Raji (cell line): ENCODE measurements around the gene CYBC1.

ENCODE experiments used
- POLR2A ChIP-seq: IDR thresholded peaks from 2 replicates; pipeline ENCODE4 v1.6.1; 2011; ENCODE audit warnings: low read depth, low read length, control low read depth; ENCODE audit not compliant: insufficient read depth

Gene CYBC1

DNA sequence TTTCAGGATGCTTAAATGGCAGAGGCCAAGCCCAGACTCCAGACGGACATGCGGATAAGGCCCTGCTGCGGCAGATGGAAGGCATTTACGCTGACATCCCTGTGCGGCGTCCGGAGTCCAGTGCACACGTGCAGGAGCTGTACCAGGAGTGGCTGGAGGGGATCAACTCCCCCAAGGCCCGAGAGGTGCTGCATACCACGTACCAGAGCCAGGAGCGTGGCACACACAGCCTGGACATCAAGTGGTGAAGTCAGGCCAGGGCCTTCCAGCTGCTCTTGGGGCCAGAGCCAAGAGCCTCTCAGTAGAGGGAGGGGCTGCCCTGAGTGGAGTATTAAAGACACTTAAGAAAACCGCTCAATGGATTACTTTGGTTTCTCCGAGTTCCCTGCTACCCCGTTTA, 37.4 kb upstream of the CYBC1 start:
- no peak for TF ChIP-seq POLR2A

DNA sequence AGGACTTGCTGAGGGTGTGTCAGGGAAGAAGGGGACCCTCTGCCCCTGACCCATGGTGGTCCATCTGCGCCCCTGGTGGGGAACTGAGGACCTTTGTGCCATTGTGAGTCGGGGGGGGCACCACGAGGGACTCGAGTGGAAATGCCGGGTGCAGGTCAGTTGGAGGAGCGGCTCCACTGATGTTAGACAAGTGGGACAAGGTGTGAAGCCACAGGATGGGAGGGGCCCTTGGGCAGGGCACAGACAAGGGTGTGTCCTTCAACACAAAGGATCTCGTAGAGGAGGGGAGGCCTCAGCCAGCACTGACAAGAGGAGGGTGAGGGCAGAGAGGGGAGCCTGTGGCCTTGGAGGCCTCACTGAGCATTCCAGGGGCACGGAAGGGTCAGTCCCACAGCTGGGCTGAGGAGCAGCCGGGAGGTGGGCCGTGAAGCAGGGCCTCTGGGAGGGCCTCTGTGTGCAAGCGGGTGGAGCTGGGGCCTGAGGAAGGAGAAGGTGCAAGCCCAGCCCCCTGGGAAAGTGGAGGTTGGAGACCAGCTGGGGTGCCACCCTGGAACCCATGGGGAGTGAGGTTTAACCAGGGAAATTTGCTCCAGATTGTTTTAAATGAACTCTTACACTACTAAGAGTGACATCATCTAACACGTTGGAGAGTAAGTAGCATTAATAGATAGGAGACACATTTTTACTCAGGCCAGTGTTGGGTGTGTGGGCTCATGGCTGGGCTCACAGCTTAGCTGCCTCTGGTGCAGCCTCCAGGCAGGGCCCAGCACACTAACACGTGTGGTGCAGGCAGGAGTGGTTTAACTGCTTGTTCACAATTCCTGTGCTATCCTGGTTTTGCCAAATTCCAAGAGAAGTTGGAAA, 35.9 kb upstream of the CYBC1 start:
- TF ChIP-seq POLR2A: no peak

DNA sequence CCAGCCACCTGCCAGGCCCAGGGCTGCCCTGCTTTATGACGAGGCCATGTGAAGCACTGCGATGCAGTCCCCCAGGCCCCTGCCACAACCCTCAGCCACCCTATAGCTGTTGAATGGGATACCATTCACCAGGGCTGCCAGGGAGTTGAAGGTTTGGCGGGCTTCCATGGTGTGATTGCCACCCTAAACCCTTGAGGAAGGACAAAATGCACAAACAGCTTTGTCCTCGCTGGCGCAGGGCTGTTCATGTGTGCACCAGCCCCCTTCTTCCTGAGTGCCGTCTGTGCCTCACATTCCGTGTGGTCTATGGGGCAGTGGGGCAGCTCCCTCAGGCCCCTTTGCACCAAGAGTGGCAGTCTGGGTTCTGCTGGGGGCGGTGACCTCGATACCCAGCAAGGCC, 33.3 kb upstream of the CYBC1 start:
- TF ChIP-seq POLR2A: no peak

DNA sequence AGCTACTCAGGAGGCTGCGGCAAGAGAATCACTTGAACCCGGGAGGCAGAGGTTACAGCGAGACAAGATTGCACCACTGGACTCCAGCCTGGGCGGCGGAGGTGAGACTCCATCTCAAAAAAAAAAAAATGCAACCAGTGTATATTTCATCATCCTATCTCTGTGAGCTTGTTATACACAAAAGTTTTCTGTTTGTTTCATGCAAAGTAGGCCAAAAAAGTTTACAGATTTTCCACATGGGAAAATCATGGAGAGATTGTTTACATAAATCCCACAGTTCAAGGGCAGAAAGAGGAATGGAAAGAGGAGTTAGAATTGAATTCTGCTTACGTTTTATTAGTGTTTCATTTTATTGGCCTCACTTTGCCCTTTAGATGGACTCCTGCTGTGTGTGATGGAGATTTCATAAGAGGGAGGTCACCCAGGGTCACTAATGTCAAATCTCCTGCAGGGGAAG, 32.7 kb upstream of the CYBC1 start:
- TF ChIP-seq POLR2A: no peak

DNA sequence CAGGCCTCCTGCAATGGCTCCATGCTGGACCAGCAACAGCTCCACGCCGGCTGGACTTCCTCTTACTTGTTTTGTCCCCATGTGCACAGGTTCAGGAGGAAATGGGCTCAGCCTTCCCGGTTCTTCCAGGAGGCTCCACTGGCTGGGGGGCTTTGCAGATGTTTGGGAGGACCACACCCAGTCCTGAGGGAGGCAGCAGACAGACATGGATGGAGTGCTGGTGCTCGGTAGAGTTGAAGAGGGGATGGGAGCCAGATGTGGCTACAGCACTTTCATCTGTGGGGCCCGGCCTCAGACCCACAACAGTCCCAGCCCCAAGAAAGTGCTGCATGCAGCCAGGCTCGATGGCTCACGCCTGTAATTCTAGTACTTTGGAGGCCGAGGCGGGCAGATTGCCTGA, 29.8 kb upstream of the CYBC1 start:
- no peak for TF ChIP-seq POLR2A

DNA sequence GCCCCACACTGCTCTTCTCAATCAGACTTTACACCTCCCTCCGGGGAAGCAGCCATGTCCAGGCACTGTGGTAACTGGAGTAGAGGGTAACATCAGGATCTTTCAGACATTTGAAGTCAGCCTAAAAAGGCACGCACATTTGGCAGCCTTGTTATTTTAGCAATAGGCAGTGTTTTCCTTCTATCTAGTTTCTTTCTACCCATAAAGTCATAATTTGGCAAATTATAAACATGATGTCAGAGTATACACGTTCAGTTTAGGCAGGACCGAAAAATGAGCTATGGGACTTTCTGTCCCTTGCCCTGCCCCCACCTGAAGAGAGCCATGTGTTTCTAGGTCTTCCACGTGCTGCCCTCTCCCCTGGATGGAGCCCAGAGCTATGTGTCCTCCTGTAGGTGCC, 29.1 kb upstream of the CYBC1 start:
- TF ChIP-seq POLR2A: no peak

DNA sequence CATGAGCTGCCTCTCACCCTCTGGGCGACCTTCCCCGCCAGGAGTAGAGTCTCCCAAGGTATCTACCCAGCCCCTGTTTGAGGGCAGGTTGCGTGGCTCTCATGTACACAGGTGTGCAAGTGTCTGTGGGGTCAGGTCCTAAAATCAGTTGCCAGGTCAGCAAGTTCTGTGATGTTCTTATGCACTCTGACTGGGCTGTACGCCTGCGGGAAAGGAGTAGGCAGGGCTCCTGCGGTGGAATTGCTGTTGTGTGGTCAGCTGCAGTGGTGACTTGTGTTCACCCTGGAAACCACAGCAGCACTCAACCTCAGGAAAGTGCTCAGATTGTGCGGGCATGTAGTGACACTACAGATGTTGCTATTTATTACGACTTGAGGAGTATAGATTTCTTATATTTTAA, 27.4 kb upstream of the CYBC1 start:
- TF ChIP-seq POLR2A: no peak

DNA sequence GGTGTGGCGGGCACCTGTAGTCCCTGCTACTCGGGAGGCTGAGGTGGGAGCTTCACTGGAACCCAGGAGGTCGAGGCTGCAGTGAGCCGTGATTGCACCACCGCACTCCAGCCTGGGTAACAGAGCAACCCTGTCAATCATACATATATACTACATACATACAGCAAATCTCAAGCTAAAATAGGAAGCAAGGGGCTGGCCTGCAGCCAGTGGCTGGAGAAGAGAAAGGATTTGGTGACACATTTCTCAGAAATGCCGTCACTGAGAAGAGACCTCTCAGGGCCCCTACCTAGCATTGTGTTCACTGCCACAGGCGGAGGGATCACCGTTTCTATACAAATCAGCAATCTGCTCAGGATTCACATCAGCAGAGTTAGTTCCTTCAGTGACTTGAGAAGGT, 24.9 kb upstream of the CYBC1 start:
- no peak for TF ChIP-seq POLR2A

DNA sequence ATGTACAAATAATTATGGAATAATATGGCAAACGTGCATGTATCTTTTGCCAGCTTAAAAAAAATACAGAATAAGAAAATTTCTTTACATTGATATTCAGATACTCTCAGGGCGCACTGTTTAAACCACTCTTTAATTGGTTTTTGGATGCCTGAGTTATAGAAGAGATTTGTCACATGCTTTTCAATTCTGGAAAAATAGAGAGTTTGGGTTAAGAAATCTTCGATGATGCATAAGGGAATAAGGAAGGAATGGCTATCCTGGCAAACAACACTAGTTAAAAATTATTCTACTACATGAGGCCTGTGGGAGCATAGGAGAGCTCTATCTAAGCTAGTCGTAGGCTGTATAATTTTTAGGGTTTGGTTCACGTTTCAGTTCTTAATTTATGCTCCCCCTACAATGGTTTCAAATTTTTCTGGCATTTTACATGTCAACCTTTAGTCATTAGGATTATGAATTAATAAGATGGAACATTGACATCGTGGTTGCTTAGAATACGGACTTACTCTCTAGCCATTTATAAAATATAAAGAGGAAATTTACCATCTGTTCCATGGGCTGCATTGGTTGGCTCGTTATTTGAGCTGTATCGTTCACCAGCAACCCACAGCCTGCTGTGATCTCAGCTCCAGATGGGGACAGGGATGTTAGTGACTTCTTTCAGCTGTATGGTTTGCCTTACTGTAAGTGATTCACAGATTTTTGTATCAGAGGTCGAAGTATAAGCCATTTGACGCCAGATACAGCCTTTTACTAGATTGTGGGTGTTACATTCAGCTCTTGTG, 23.9 kb upstream of the CYBC1 start:
- TF ChIP-seq POLR2A: no peak

DNA sequence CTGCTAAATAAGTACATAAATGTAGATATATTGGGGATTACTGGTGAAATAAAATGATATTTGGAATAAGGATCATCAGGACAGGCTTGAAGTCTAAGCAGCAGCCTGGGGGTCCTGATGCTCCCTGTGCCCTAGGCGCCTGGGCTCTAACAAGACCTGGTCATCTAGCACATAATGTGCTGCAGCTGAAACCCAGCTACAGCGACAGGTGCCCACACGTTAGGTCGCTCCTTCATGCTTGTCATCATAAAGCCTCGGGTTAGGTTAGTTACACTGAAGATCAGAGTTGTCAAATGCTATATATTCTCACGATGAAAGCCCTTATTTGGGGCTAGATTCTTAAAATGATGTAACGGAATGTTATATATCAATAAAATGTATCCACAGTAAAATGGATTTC, 19.5 kb upstream of the CYBC1 start:
- TF ChIP-seq POLR2A: no peak

DNA sequence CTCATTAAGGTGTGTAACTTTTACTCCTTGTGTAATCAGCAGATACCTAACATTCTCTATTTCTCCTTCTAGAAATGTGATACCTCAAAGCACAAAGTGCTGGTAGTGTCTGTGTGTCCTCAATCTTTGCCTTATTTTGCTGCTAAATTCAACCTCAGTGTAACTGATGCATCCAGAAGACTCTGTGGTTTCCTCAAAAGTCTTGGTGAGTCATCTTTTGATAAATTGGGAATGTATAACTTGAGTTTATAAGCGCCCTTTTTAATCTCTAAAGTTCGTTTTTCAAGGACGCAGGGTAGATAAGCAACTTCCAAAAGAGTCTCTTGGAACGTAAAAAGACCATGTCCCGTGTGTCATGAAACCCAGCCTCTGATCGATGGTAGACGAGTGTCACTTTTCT, 18.1 kb upstream of the CYBC1 start:
- no peak for TF ChIP-seq POLR2A

DNA sequence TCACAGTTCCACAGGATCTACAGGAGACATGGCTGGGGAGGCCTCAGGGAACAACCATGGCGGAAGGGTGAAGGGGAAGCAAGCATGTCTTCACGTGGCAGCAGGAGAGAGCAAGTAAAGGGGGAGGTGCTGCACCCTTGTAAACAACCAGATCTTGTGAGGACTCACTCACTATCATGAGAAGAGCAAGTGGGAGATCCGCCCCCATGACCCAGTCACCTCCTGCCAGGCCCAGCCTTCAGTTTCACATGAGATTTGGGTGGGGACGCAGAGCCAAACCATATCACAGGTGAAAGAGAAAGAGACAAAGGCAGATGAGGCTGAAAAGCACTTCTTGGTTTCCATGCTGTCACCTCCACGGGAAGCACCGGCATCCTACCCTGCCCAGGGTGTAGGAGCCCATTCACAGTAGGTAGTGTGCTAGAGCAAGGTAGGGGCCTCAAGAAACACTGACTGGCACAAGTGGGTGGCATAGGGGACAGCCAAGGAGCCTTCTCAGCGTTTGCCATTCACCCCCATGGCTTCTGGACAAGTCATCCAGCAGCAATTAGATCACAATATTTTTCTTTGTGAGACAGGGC, 14.6 kb upstream of the CYBC1 start:
- no peak for TF ChIP-seq POLR2A

DNA sequence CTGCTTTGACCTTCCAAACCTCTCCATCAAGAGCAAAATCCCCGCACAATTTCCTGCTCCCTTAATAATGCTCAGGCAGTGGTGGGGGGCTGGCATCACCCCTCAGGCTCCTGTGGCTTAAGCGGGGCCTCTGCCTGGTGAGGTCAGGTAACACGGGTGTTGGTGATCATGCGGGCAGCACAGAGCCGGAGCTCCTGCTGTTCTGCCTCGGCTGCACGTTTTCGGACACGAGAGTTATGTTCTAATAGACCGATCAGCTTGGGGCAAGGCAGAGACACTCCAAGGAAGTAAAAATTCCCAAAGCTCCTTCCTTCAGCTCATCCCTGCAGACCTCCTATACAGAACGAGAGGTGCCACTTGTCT, 14.0 kb upstream of the CYBC1 start:
- no peak for TF ChIP-seq POLR2A

DNA sequence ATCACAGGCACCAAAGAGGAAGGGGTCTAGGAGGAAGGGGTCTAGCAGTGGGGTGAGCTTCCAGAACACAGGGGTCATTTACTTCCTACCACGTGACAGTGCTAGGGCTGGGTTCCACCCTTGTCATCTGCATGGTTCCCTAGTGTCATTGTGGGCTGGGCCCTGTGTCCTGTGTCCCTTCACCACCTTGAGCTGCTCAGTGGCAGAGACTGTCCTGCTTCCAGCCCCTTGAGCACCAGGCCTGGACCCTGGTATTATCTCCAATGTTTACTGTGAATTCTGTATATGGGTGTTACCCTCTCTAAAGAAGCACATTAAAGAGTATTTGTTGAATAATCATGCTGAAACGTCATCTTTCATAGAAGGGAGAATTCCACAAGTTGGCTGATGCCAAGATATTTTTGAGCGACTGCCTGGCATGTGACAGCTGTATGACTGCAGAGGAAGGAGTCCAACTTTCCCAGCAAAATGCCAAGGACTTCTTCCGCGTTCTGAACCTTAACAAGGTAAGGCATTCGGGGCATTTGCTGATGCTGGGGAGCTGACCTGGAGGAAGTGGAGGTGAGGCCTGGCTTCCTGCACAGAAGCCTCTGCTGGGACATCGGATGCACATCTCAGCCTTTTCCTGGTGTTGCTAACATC, 13.5 kb upstream of the CYBC1 start:
- TF ChIP-seq POLR2A: no peak

DNA sequence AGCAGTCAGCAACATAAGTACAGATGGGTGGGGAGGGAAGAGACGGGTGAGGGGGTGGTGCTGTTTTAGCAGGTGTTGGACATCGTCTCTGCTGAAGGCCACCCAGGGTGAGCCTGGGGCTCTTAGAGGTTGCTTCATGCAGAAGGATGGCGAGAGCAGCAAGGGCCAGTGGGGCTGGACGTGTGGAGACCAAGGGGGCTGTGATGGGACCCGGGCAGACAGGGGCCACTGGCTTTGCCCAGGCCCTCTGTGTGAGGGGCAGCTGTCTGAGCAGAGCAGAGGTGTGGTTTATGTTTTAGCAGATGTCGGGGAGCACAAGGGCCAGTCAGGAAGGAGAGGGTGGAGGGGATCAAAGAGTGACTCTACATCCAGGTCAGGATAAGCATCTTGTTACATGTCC, 12.8 kb upstream of the CYBC1 start:
- no peak for TF ChIP-seq POLR2A
